OCI-LY7 (cell line): ENCODE measurements around the gene MAOA.

Experiments used
- CTCF ChIP-seq: fragments of 200-600 bp; sonication (generic); conservative IDR thresholded peaks from 2 replicates; pipeline ENCODE4 v1.5.1; 2014; ENCODE audit warnings: mild to moderate bottlenecking, antibody characterized with exemption, low read length, moderate library complexity, mixed read lengths
- EZH2phosphoT487 ChIP-seq: fragments of 200-600 bp; sonication (generic); IDR thresholded peaks from 2 replicates; pipeline ENCODE4 v1.6.1; 2018; ENCODE audit warnings: low read depth, borderline replicate concordance, mild to moderate bottlenecking, mixed run types, antibody characterized with exemption, low read length, moderate library complexity, mixed read lengths

- TF ChIP-seq CTCF (no peak), EZH2phosphoT487 (no peak)
These were observed 87.2 kb downstream of the MAOA start for GRCh38 chrX:43743100-43743822.
